K562 (cell line): Measurements from ENCODE around the gene HEPACAM2. TPM values are rescaled to one million over a fixed set of nuclear protein-coding genes. Genes with fewer than 3 reads are reported as not detected.
A peak's percentile ranks its signal among the peaks of the same experiment; 100 is the strongest.

Experiments
- ATAC-seq: fragments of 200-7000 bp; cut with Tn5 transposase; 3 replicates; pipeline ENCODE4 v1.9.1; 2020; ENCODE audit warnings: moderate library complexity
- Bru-seq: library from RNA; stranded (reverse); fragments of 400-500 nt; gene quantifications from one replicate; lab custom pipeline; 2021; lab: Mats Ljungman, UMichigan
- BruChase-seq, 2 experiments: library from RNA; stranded (reverse); fragments of 400-500 nt; gene quantifications; one replicate each; lab custom pipeline; 2021; lab: Mats Ljungman, UMichigan
- BruUV-seq: library from RNA; stranded (reverse); fragments of 400-500 nt; replicated peaks from 2 replicates; lab custom pipeline; 2021; lab: Mats Ljungman, UMichigan
- CTCF ChIA-PET: fragments of 300-600 bp; formaldehyde crosslinking; extraction: SDS; loops from one replicate; lab custom pipeline; 2021; ENCODE audit warnings: low intra/inter-chr PET ratio; lab: Yijun Ruan, JAX
- POLR2A ChIA-PET: fragments of 300-600, 350-650 bp; sonication (Branson Sonifier 250); formaldehyde crosslinking; extraction: SDS; loops from one replicate; lab custom pipeline; 2021; ENCODE audit warnings: antibody characterized with exemption, inconsistent platforms; lab: Yijun Ruan, JAX
- DNase-seq, 4 experiments: peaks; one replicate each; pipeline versions ENCODE4 v3.0.0 to v3.0.0-alpha.2; 2011 to 2018; ENCODE audit warnings: low spot score in 3 of 4, mixed read lengths in 3 of 4; ENCODE audit errors: extremely low read depth in 1 of 4
- FAIRE-seq: peaks from 2 replicates; lab custom pipeline; 2011; peaks lifted over from hg19 to GRCh38; lab: Jason Lieb, UNC
- H2AFZ ChIP-seq: 2 replicates; pipeline ENCODE4 v1.6.0; 2011; ENCODE audit warnings: low read depth, low read length, control low read depth, inconsistent platforms
- H3K27ac ChIP-seq: fragments of 200-600 bp; 3 replicates; pipeline ENCODE4 v1.8.0; 2011; ENCODE audit warnings: low read depth, mild to moderate bottlenecking, control low read depth, inconsistent platforms, low read length, moderate library complexity, mixed read lengths; ENCODE audit errors: extremely low read depth
- H3K27me3 ChIP-seq, 2 experiments: fragments of 300-600 bp in 1 of 2; 2 replicates in 1 of 2; 3 replicates in 1 of 2; pipeline versions ENCODE4 v1.6.0 to v1.8.0; 2011; ENCODE audit warnings: inconsistent platforms in 2 of 2, low read length in 2 of 2, mild to moderate bottlenecking in 1 of 2, mixed read lengths in 1 of 2, moderate library complexity in 1 of 2; ENCODE audit not compliant: control insufficient read depth in 2 of 2, insufficient read depth in 2 of 2
- H3K36me3 ChIP-seq: fragments of 300-600 bp; 3 replicates; pipeline ENCODE4 v1.8.0; 2011; ENCODE audit warnings: mild to moderate bottlenecking, low read length, inconsistent platforms; ENCODE audit not compliant: control insufficient read depth, insufficient read depth
- H3K4me1 ChIP-seq, 2 experiments: fragments of 200-600 bp in 1 of 2; replicated peaks in 1 of 2; 2 replicates in 1 of 2; 3 replicates in 1 of 2; pipeline versions ENCODE4 v1.5.1 to v1.8.0; 2011; ENCODE audit warnings: inconsistent platforms in 2 of 2, low read length in 2 of 2, mild to moderate bottlenecking in 1 of 2, mixed read lengths in 1 of 2, moderate library complexity in 1 of 2; ENCODE audit not compliant: control insufficient read depth in 2 of 2, insufficient read depth in 2 of 2
- H3K4me2 ChIP-seq: 2 replicates; pipeline ENCODE4 v1.6.1; 2011; ENCODE audit warnings: low read length, control low read depth, inconsistent platforms, mixed read lengths; ENCODE audit not compliant: insufficient read depth
- H3K4me3 ChIP-seq: fragments of 200-600 bp; sonication (generic), shearing (Covaris generic); 2 replicates; pipeline ENCODE4 v1.5.1; 2016; ENCODE audit warnings: control low read depth, inconsistent platforms
- H3K79me2 ChIP-seq: fragments of 200-600 bp; 3 replicates; pipeline ENCODE4 v1.8.0; 2011; ENCODE audit warnings: low read length, inconsistent platforms; ENCODE audit not compliant: control insufficient read depth, insufficient read depth
- H3K9ac ChIP-seq, 2 experiments: 2 replicates each; pipeline versions ENCODE4 v1.6.0 to v1.6.1; 2011; ENCODE audit warnings: low read depth in 2 of 2, low read length in 2 of 2, control low read depth in 1 of 2, inconsistent platforms in 1 of 2, mild to moderate bottlenecking in 1 of 2, mixed read lengths in 1 of 2; ENCODE audit not compliant: insufficient read depth in 1 of 2
- H3K9me1 ChIP-seq: one replicate; pipeline ENCODE4 v1.6.0; 2011; ENCODE audit warnings: inconsistent platforms, mild to moderate bottlenecking, low read length, moderate library complexity; ENCODE audit not compliant: control insufficient read depth, insufficient read depth
- H3K9me3 ChIP-seq: replicated peaks from 2 replicates; pipeline ENCODE4 v1.5.1; 2011; ENCODE audit warnings: low read depth, low read length, inconsistent platforms; ENCODE audit not compliant: control insufficient read depth, insufficient read depth
- H4K20me1 ChIP-seq: replicated peaks from 2 replicates; pipeline ENCODE4 v1.6.1; 2011; ENCODE audit warnings: low read length, inconsistent platforms, mixed read lengths; ENCODE audit not compliant: control insufficient read depth, insufficient read depth
- CREB1 ChIP-seq, 2 experiments: sonication (generic) in 1 of 2; formaldehyde crosslinking in 1 of 2; IDR thresholded peaks; 2 replicates each; pipeline versions ENCODE4 v1.6.1 to v1.8.0; 2012 to 2022; ENCODE audit warnings: inconsistent platforms in 1 of 2, mild to moderate bottlenecking in 1 of 2, missing genetic modification reagents in 1 of 2, moderate library complexity in 1 of 2
- HDAC3 ChIP-seq: fragments of 450-650 bp; IDR thresholded peaks from 2 replicates; pipeline ENCODE4 v1.6.1; 2018; ENCODE audit warnings: borderline replicate concordance, mild to moderate bottlenecking, moderate library complexity; ENCODE audit not compliant: partially characterized antibody
- ZFP1 ChIP-seq: fragments of 450-650 bp; formaldehyde crosslinking; IDR thresholded peaks from 2 replicates; pipeline ENCODE4 v1.4.0; 2020; ENCODE audit warnings: mild to moderate bottlenecking, mixed read lengths
- WGBS: fragments of 100-300 bp; shearing (Covaris generic); methylation state at CpG from one replicate; pipeline ENCODE4 v1.1.6; 2016; ENCODE audit warnings: low coverage, mixed read lengths; ENCODE audit not compliant: insufficient coverage; ENCODE audit errors: missing lambda C conversion rate; 5-methylcytosine and 5-hydroxymethylcytosine counted together
- in situ Hi-C: fragments of 300-500 bp; cut with MboI; formaldehyde crosslinking; loops from 4 replicates; pipeline ENCODE4 v1.15.0; 2018; ENCODE audit warnings: inconsistent platforms, mixed read lengths
- intact Hi-C: fragments of 100-400 bp; cut with micrococcal nuclease; formaldehyde crosslinking; loops from 2 replicates; pipeline ENCODE4 v1.14.2; 2022
- long read RNA-seq, 3 experiments: library from polyadenylated mRNA in 2 of 3; library from RNA in 1 of 3; unstranded in 2 of 3; stranded (forward) in 1 of 3; transcript quantifications; one replicate each; pipeline ENCODE4 v2.0.0, GENCODE V29; 2019 to 2022
- polyA minus RNA-seq, 3 experiments: library from RNA; depleted of rRNA, polyadenylated mRNA; stranded (reverse); fragments of >200 nt; gene quantifications; 2 replicates each; pipeline ENCODE4 v1.2.3, GENCODE V29; 2011
- polyA plus RNA-seq, 8 experiments: library from polyadenylated mRNA; depleted of rRNA in 4 of 8; stranded (reverse) in 5 of 8; unstranded in 3 of 8; fragments of >200 nt; fragmentation: Nextera tagmentation in 2 of 8; fragmentation: Illumina TruSeq in 1 of 8; extraction: Ambion mirVana in 2 of 8; extraction: Trizol in 1 of 8; gene quantifications; 2 replicates each; pipeline versions ENCODE4 v1.2.1 to v1.2.3, GENCODE V29; 2011 to 2014; ENCODE audit warnings: inconsistent platforms in 1 of 8, missing spikeins in 1 of 8
- total RNA-seq, 7 experiments: library from RNA; depleted of rRNA in 6 of 7; stranded (reverse); fragments of >200 nt in 6 of 7; fragmentation: Illumina TruSeq in 2 of 7; extraction: Trizol in 2 of 7; gene quantifications; 2 replicates each; pipeline versions ENCODE4 v1.2.1 to v1.2.3, GENCODE V29; 2011 to 2021; ENCODE audit warnings: low replicate concordance in 1 of 7

The HEPACAM2 gene
- total RNA-seq (2011; cell fraction: chromatin; rRNA removed; ENCODE audit: low replicate concordance), result 2.3 and 6.4 TPM in 2 replicates
- 2.3 and 3.6 TPM in 2 replicates for total RNA-seq (2011; cell fraction: nucleolus; rRNA removed)
- 3.8 and 4.1 TPM in 2 replicates for total RNA-seq (2011; cell fraction: nucleoplasm; rRNA removed)
- 2.8 TPM in 2 replicates for total RNA-seq (2014; rRNA removed)
- total RNA-seq (2014; rRNA removed; fragmentation: Illumina TruSeq; extraction: Trizol), result 4.0 and 5.5 TPM in 2 replicates
- 2.4 and 2.5 TPM in 2 replicates for total RNA-seq (2015; rRNA removed; fragmentation: Illumina TruSeq; extraction: Trizol)
- 2.0 and 2.8 TPM in 2 replicates for total RNA-seq (2021)
- polyA plus RNA-seq (2011; rRNA removed), result 4.0 and 23.6 TPM in 2 replicates
- 2.3 and 15.2 TPM in 2 replicates for polyA plus RNA-seq (2011; cell fraction: cytosol; rRNA removed)
- 5.1 and 30.7 TPM in 2 replicates for polyA plus RNA-seq (2011; cell fraction: nucleus; rRNA removed)
- 1.5 and 4.2 TPM in 2 replicates for polyA plus RNA-seq (2012)
- polyA plus RNA-seq (2014; fragmentation: Illumina TruSeq; extraction: Trizol), result 5.4 and 6.5 TPM in 2 replicates
- 1 to 10 TPM; 3.9 to 6.0 TPM for polyA plus RNA-seq (2014; fragmentation: Nextera tagmentation; extraction: Ambion mirVana)
- polyA plus RNA-seq (2014; rRNA removed), result 3.6 and 4.7 TPM in 2 replicates
- polyA minus RNA-seq (2011; rRNA and poly(A)+ RNA removed), result 3.4 and 28.1 TPM in 2 replicates
- 1.1 and 6.2 TPM in 2 replicates for polyA minus RNA-seq (2011; cell fraction: cytosol; rRNA and poly(A)+ RNA removed)
- polyA minus RNA-seq (2011; cell fraction: nucleus; rRNA and poly(A)+ RNA removed), result 3.8 and 29.0 TPM in 2 replicates
- percentile 42 among the genes with signal in this experiment for Bru-seq, nascent RNA
- BruChase-seq, experiment 1, labeled RNA remaining after a 2-hour chase, result percentile 60 among the genes with signal in this experiment
- percentile 66 among the genes with signal in this experiment for BruChase-seq, experiment 2, labeled RNA remaining after a 6-hour chase
- long read RNA-seq, experiment 1, partial matches to known transcripts, result 3 of 7 reads
- long read RNA-seq, experiment 1, other reads (novel, unspliced or antisense), result 1 of 7 reads
- long read RNA-seq, experiment 2, partial matches to known transcripts, result 2 of 11 reads
- long read RNA-seq, experiment 2, other reads (novel, unspliced or antisense), result 7 of 11 reads
- long read RNA-seq, experiment 3, transcript HEPACAM2-201 (9 exons, 2,122 nt), result major isoform, 7 of 10 reads
- long read RNA-seq, experiment 3, partial matches to known transcripts, result 2 of 10 reads
- long read RNA-seq, experiment 3, other reads (novel, unspliced or antisense), result 1 of 10 reads

DNA sequence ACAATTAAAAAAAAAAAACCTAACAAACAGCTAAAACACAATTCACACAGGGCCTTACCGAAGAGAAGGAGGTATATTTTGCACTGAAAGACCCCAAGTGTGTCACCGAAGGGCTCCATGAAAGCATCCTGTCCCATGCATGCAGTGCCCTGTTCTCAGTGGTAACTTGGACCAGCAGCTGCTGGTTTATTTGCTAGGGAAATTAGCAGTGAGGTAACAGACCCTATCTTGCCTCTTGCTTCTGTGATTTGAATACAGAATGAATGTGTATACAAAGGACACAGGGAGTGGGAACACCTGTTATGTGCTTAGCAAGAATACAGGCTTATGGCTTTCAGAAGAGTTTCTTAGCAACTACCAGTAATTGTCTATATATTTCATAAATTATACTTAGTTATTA is at the start of gene HEPACAM2:
HEPACAM2 (minus strand) TSS at position 160 of the 400 bp plus-strand sequence.
- Histone ChIP-seq H3K27ac (no peak within 1 kb of the TSS), H3K9ac (no peak within 1 kb of the TSS), H3K9me3 (no peaks in the 10 kb centered on the region)
- DNase-seq, result no peak
- WGBS, result 12% methylated on average over 2 of the region's 2 CpGs
- CTCF ChIA-PET, result interaction anchor here (1.1 kb wide), 1 partner anchor 605 kb away, joined by 3 read pairs; no protein-coding TSS in a partner anchor
- no peak for TF ChIP-seq CREB1 (IDR thresholded peaks at IDR 0.05)
- no peak for TF ChIP-seq CREB1 (CRISPR knock-in tag; IDR thresholded peaks at IDR 0.05)
- no peak for TF ChIP-seq HDAC3
- TF ChIP-seq ZFP1, result no peak
- TF ChIP-seq, all 486 proteins: peak for 0
- H4K20me1 ChIP-seq, result no peaks in the 10 kb centered on the region
- no peaks in the 10 kb centered on the region for H3K36me3 ChIP-seq
- in situ Hi-C loops, result no loop called here
- peak within 1 kb of the TSS; percentile 47; the same call in 1 of the 2 replicates for H2AFZ ChIP-seq
- no peak within 1 kb of the TSS for H3K4me2 ChIP-seq
- H3K9me1 ChIP-seq, result no peaks in the 10 kb centered on the region
- peaks cover 0 to 5% of the 10 kb centered on the region in 2 experiments; a peak in 3 of 5 replicates for H3K4me1 ChIP-seq
- BruUV-seq, result no TSS peak
- no peaks in the 10 kb centered on the region for H3K79me2 ChIP-seq
- no peak within 1 kb of the TSS for H3K4me3 ChIP-seq
- intact Hi-C loops, result loop anchor here (5.0 to 10.0 kb wide), 2 partner anchors 169 to 602 kb away; no protein-coding TSS in a partner anchor
- FAIRE-seq (no peak), ATAC-seq (no peak)
- POLR2A ChIA-PET, result no interaction called here
- no peaks in the 10 kb centered on the region for H3K27me3 ChIP-seq
